HEK293T (cell line): ENCODE data around the gene FAM20C.

Source experiments
- CTCF ChIA-PET: fragments of 350-600 bp; formaldehyde crosslinking; extraction: SDS; loops from one replicate; lab custom pipeline; 2021; ENCODE audit warnings: antibody characterized with exemption, inconsistent platforms; lab: Yijun Ruan, JAX
- POLR2A ChIA-PET: fragments of 350-600 bp; formaldehyde crosslinking; extraction: SDS; loops from one replicate; lab custom pipeline; 2020; ENCODE audit warnings: antibody characterized with exemption, inconsistent platforms; lab: Yijun Ruan, JAX
- DNase-seq: peaks from one replicate; pipeline ENCODE4 v3.0.0; 2012; ENCODE audit warnings: mixed read lengths; ENCODE audit errors: extremely low spot score
- ARNT ChIP-seq: fragments of 450-650 bp; IDR thresholded peaks from 2 replicates; pipeline ENCODE4 v1.6.1; 2017; ENCODE audit warnings: mild to moderate bottlenecking
- BHLHE40 ChIP-seq: fragments of 450-650 bp; IDR thresholded peaks from 2 replicates; pipeline ENCODE4 v1.6.1; 2016; ENCODE audit warnings: mild to moderate bottlenecking, moderate library complexity, borderline replicate concordance
- CTBP1 ChIP-seq: fragments of 450-650 bp; IDR thresholded peaks from 2 replicates; pipeline ENCODE4 v1.6.1; 2016; ENCODE audit warnings: borderline replicate concordance
- ELF4 ChIP-seq: fragments of 450-650 bp; IDR thresholded peaks from 2 replicates; pipeline ENCODE4 v1.6.1; 2017; ENCODE audit warnings: antibody characterized with exemption
- FOXA1 ChIP-seq: fragments of 450-650 bp; IDR thresholded peaks from 2 replicates; pipeline ENCODE4 v1.6.1; 2016; ENCODE audit warnings: mild to moderate bottlenecking
- FOXK2 ChIP-seq: fragments of 450-650 bp; IDR thresholded peaks from 2 replicates; pipeline ENCODE4 v1.6.1; 2016; ENCODE audit warnings: mild to moderate bottlenecking
- FOXM1 ChIP-seq: fragments of 450-650 bp; IDR thresholded peaks from 2 replicates; pipeline ENCODE4 v1.6.1; 2017; ENCODE audit warnings: mild to moderate bottlenecking, borderline replicate concordance
- HDGF ChIP-seq: fragments of 450-650 bp; IDR thresholded peaks from 2 replicates; pipeline ENCODE4 v1.6.1; 2017; ENCODE audit warnings: antibody characterized with exemption, borderline replicate concordance
- L3MBTL2 ChIP-seq: fragments of 450-650 bp; conservative IDR thresholded peaks from 2 replicates; pipeline ENCODE4 v1.6.1; 2016; ENCODE audit warnings: mild to moderate bottlenecking
- LEF1 ChIP-seq: fragments of 450-650 bp; IDR thresholded peaks from 2 replicates; pipeline ENCODE4 v1.6.1; 2017; ENCODE audit warnings: mild to moderate bottlenecking, borderline replicate concordance
- NFRKB ChIP-seq: fragments of 450-650 bp; IDR thresholded peaks from 2 replicates; pipeline ENCODE4 v1.6.1; 2016; ENCODE audit warnings: mild to moderate bottlenecking, moderate library complexity
- SP1 ChIP-seq: fragments of 450-650 bp; IDR thresholded peaks from 2 replicates; pipeline ENCODE4 v1.6.1; 2017
- SUZ12 ChIP-seq: fragments of 450-650 bp; IDR thresholded peaks from 2 replicates; pipeline ENCODE4 v1.6.1; 2016; ENCODE audit warnings: mild to moderate bottlenecking
- TARDBP ChIP-seq: fragments of 450-650 bp; IDR thresholded peaks from 2 replicates; pipeline ENCODE4 v1.6.1; 2016
- ZNF384 ChIP-seq: fragments of 450-650 bp; IDR thresholded peaks from 2 replicates; pipeline ENCODE4 v1.6.1; 2016
- TF ChIP-seq, protein P1 (sequence below): fragments of 450-650 bp; IDR thresholded peaks from 2 replicates; pipeline ENCODE4 v1.6.1; 2016

Gene FAM20C

DNA sequence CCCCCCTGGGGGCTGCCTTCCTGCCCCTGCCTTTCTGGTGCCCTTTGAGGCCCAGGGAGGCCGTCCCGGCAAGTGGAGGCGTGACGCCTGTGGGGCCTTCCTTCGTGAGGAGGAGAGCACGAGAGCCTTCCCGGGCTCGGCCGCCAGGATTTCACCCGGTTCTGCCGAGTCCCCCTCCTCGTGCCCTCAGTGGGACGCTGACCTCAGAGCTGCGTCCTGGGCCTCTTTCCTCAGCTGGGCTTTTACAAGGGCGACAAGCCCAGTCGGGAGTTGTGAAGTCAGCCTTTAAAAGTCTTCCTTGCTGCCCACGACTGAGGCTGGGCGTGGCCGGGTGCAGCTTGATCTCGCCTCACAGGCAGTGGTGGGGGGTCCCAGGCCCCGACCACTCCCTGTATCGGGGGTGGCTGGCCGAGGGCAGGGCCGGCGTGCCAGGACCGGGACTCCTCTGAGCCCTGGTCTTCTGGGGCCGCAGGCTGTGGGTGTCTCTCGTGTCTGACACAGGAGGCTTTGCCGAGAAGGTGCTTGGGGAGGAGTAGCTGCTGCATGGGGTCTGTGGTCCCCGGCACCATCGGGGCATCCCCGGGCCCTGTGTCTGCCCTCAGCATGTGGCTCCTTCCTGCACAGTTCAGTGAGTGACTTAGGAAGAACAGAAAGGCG, 41.8 kb downstream of the FAM20C start:
- ChIA-PET CTCF (no interaction called here), POLR2A (no interaction called here)
- no peak for TF ChIP-seq FOXM1
- TF ChIP-seq CTBP1 = no peak
- TF ChIP-seq, protein P1, sequence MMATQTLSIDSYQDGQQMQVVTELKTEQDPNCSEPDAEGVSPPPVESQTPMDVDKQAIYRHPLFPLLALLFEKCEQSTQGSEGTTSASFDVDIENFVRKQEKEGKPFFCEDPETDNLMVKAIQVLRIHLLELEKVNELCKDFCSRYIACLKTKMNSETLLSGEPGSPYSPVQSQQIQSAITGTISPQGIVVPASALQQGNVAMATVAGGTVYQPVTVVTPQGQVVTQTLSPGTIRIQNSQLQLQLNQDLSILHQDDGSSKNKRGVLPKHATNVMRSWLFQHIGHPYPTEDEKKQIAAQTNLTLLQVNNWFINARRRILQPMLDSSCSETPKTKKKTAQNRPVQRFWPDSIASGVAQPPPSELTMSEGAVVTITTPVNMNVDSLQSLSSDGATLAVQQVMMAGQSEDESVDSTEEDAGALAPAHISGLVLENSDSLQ = no peak
- TF ChIP-seq FOXK2 = no peak
- TF ChIP-seq LEF1 = no peak
- no peak for TF ChIP-seq FOXA1
- TF ChIP-seq TARDBP = no peak
- TF ChIP-seq ZNF384 = no peak
- TF ChIP-seq L3MBTL2 = no peak
- no peak for TF ChIP-seq BHLHE40
- TF ChIP-seq SUZ12 = no peak
- no peak for TF ChIP-seq SP1
- TF ChIP-seq NFRKB = no peak
- TF ChIP-seq ELF4 = no peak
- no peak for TF ChIP-seq ARNT
- DNase-seq = no peak

DNA sequence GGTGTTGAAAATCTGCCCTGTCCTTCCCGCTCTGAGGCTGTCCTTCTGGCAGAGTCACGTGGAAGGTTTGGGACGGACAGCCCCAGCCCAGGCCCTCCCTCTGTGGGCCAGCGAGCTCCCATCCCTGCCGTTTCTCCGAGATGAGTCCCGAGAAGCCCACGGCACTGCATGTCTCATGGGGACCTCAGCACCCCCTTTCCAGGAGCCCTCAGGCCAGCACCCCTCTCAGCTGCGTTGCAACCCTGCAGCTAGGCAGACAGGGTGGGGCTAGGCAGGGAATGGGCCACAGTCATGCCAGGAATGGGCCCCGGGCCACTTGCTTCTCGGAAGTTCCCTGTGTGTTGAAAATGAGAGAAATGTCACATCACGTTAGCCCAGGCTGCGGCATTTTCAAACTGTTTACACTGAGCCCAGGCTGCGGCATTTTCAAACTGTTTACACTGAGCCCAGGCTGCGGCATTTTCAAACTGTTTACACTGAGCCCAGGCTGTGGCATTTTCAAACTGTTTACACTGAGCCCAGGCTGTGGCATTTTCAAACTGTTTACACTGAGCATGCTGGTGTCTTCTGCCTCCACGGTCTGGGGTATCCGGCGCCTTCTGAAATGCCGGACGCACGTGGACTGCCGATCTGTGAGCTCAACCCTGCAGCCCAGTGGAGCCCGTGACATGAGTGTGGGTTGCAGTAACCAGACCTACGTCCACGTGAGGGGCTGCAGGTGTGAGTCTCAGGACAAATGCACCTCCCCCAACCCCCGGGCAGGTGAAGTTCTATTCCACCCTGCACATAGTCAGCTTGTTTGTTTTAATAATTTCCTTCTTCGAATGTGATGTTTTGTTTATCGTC, 42.6 kb downstream of the FAM20C start:
- ChIA-PET CTCF (no interaction called here), POLR2A (no interaction called here)
- DNase-seq = no peak
- no peak for TF ChIP-seq CTBP1
- TF ChIP-seq SP1 = no peak
- TF ChIP-seq FOXA1 = no peak
- no peak for TF ChIP-seq ELF4

DNA sequence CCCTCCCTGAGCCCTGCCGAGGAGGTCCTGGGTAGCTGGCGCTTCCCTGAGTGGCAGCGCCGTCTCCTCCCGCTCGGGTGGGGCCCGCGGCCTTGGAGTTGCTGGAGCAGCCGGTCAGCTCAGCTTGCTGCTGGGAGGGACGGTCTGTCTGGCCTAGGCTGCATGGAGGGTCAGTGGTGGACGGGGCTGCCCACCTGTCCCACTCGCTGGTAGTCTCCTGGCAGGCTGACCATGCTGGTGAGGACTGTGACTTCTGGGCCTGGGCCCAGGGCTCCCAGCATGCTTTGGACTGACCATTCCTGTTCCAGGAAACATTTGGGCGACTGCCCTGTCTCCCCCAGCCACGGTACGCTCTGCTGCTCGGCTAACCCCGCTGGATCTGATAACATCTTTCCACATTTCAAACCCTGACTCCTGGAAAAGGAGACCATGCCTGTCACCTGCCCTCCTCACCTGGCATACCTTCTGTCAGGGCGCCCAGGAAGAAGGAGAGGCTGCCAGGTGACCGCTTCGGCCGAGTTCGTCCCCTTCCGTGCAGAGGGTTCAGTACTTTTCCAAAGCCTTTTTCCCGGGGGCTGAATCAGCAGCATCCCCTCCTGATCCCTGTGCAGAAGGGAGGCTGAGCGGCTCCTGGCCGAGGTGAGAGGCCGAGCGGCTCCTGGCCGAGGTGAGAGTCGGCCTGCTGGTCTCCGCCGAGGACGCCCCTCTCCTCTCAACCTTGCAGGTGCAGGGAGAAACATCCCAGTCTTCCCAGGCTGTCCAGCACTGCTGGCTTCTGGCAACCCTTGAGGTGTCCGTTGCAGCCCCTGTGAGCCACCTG, 43.4 kb downstream of the FAM20C start:
- CTCF ChIA-PET = no interaction called here
- DNase-seq = no peak
- TF ChIP-seq HDGF (no peak), L3MBTL2 (no peak)
- POLR2A ChIA-PET = no interaction called here

DNA sequence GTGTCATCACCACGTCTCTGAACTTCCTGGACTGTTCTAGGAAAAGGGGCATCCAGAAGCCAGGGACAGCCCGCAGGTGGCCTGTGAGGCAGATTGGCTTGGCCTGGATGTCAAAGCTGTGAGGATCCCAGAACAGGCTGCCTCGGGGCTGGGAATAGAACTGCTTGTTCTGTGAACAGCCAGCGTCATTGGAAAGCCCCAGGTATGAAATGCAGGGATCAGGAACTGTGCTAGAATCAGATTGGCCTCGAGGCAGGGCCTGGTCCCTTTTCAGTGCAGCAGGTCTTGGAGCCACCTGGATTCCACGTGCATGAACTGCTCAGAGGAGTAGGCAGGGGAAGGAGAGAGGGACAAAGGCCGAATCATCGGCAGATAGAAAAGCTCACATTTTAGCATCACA, 44.6 kb downstream of the FAM20C start:
- ChIA-PET POLR2A (no interaction called here), CTCF (no interaction called here)
- no peak for DNase-seq
- TF ChIP-seq ELF4 (no peak), L3MBTL2 (no peak), ZNF384 (no peak), FOXM1 (no peak)

DNA sequence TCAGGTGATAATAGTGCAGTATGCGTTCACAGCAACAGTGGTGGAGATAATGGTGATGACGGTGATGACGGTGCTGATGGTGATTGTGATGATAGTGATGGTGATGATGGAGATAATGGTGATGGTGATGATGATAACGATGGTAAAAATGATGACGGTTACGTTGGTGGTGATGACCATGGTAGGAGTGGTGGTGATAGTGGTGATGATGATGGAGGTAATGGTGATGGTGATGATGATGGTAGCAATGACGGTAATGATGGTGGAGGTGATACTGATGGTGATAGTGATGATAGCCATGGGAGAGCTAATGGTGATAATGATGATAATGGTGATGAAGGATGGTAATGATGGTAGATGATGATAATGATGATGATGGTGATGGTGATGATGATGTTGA, 45.0 kb downstream of the FAM20C start:
- no peak for DNase-seq
- POLR2A ChIA-PET = no interaction called here
- CTCF ChIA-PET = no interaction called here
- no peak for TF ChIP-seq NFRKB
- TF ChIP-seq, protein P1 = no peak
- TF ChIP-seq TARDBP = no peak
- no peak for TF ChIP-seq ELF4
- TF ChIP-seq L3MBTL2 = no peak
- no peak for TF ChIP-seq ZNF384
- no peak for TF ChIP-seq BHLHE40

DNA sequence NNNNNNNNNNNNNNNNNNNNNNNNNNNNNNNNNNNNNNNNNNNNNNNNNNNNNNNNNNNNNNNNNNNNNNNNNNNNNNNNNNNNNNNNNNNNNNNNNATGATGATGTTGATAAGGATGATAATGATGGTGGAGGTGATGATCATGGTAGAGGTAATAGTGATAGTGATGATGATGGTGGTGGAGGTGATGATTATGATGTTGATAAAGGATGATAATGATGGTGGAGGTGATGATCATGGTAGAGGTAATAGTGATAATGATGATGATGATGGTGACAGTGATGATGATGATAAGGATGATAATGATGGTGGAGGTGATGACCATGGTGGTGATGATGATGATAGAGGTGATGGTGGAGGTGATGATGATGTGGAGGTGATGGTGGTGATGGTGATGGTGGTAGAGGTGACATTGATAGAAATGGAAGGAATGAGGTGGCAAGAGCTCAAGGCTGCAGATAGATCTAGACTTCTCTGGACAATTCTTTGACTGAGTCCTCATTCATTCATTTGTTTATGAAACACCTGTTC, 47.8 kb downstream of the FAM20C start:
- ChIA-PET POLR2A (no interaction called here), CTCF (no interaction called here)
- TF ChIP-seq FOXK2 (no peak), SP1 (no peak), ELF4 (no peak), TARDBP (no peak)
- TF ChIP-seq, protein P1 = no peak
- DNase-seq = no peak
